ENCODE measurements around the gene MTA2.

The MTA2 gene

DNA sequence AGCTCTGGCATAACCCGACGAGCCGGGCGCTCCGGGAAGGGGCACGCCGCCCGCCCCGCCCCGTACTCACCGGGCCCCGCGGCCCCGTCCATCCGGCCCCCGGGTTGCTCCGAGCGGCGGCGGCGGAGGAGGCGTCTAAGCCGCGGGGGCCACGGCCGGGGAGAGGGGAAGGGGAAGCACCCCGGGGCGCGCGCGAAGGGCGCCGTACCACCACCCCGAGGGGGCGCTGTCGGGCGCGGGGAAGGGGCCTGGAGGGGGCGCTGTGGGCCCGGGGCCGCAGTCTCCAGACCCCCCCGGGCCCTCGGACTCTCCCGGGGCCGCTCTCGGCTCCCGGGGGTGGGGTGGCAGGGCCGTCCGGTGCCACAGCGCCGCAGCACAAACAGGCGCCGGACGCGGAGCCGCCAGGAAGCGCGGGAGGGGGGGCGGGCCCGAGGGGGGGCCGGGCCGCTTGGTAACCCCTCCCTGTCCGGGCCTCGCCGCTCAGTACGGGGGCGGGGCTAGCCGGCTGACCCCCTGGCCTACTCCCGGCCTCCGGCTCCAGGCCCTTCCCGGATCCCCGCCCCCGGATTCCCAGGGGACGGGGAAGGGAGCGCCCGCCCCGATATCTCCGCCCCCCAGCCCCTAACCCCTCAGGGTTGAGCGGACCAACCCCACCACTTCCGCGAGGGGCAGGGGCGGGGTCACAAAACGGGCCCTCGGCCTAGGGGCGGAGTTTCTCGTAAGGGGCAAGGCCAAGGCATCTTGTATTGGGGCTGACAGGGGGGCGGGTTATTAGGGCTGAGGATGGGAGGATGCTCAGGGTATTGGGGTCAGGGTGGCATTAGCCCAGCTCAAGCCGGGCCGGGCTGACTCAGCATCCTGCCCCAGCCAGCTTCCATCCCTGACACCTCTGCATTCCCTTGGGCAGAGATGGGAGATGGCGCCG is 11.0 kb upstream of the MTA2 start, which contains the start of the genes EML3 and ROM1:
TSS of gene EML3 (minus strand) at position 410 of the 925 bp plus-strand sequence. CDS start at position 92, 318 bp downstream.
TSS of gene ROM1 (plus strand) at position 892 of the 925 bp plus-strand sequence. CDS start at position 917, 25 bp downstream.
- DNase-seq: peak; percentile 76

DNA sequence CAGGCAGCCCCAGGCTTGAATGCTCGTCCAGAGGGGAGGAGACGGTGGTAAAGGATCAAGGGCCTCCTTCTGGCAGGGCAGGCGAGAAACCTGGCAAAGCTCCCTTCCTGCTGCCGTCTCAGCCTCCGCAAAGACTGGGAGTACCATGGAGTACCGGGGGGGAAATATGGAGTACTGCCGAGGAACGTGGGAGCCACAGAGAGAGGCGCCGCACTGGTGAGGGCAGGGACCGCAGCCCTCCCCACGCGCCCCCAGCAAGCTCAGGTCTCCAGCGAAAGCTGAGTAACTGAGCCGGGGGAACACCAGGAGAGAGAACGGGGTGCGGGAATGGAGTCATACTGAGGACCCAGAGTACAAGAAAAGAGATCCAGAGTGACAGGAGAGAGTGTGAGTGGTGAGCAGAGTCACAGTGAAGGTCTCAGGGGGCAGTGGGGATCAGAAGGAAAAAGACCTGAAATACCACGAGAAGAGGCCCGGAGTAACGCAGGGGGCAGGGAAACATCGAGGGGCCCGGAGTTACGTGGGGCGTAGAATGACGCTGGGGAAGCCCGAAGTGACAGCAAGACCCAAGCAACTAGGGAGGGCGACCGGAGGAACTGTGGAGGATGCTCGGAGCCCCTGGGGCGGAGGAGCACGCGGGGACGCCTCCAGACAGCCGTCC is 10.2 kb upstream of the MTA2 start:
- DNase-seq: no peak

DNA sequence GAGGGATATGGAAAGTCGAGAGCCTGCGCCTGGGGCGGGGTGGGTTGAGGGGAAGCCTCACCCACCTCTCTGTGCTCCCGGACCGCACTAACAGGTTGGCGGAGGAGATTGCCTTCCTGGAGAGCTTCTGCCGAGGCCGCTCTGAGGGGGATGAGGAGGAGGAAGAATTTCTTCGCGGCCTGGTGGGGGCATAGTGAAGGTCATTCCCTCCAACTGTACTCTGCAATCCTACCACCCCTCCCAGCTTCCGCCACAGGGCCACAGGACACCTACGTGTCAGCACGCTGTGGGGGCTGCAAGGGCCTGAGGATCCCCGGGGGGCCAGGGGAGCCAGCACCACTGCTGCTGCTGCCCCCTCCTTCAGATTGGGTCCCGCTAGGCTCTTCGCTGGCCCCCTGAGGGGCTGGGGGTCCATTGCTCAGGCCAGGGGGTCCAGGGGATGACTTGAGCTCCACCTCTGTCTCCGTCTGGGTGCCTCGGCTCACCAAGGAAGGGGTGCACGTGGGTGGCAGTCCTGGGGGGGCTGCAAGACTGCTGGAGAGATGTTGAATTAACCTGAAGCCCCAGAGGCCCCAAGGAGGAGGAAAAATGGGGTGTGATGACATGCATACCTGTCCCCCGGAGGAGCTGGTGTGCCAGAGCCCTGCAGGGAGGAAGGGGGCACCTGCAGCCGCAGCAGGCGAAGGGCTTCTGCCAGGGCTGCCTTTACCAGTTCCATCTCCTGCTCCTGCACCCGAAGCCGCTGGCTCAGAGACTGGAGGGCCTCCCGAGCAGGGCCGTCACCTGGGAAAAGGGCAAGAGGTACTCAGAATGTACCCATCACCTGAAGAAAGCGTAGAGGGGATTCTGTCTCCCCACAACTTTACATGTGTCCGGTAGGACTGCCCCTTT is 9.4 kb upstream of the MTA2 start:
- DNase-seq: no peak

DNA sequence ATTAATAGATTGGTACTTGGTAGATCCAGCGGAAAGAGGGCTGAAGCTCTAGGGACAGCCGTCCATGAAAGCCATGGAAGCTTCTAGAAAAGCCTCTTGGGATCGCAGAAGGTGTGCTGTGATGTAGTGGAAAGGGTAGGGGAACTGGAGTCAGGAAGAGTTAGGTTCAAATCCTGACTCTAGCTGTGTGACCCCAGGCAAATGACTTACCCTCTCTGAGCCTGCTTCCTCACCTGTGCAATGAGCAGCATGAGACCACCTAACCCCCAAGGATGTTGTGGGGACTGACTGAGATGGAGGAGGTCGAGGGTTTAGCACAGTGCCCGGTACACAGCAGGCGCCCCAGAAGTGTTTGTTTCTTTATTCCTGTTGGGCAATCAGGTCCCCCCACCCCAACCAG is 8.7 kb upstream of the MTA2 start:
- no peak for DNase-seq

DNA sequence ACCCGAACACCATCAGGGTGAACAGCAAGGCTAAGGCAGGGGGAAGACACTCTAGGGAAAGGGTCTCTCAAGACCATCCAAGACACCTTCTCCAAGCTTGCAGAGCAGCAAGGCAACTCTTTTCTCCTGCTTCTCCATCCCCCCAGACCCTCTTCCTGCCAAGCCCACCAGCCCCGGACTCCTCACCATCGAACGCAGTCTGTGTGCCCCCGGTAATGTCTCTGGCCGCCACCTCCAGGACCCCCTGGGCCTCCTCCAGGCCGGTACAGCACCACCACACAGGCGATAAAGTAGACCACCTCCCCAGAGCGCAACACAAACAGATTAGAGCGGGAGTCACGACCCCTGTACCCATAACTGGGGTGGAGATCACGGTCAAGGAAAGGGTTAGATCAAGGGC is 7.1 kb upstream of the MTA2 start:
- no peak for DNase-seq

DNA sequence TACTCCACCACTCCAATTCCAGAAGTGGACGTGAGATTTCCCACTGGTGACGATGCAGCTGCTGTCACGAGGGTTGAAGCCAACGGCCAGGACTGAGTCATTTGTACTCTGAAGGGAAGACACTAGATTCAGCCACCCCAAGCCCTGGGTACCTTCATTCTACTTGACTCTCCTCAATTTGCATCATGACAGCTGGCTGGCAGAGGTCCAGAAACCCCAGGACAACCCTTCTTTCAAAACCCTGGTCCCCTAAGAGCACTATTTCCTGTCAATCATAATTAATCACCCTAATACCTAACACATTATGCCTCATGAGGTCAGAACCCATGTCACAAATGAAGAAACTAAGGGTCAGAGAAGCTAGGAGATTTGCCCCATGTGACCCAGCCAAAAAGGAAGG is 6.0 kb upstream of the MTA2 start:
- no peak for DNase-seq

DNA sequence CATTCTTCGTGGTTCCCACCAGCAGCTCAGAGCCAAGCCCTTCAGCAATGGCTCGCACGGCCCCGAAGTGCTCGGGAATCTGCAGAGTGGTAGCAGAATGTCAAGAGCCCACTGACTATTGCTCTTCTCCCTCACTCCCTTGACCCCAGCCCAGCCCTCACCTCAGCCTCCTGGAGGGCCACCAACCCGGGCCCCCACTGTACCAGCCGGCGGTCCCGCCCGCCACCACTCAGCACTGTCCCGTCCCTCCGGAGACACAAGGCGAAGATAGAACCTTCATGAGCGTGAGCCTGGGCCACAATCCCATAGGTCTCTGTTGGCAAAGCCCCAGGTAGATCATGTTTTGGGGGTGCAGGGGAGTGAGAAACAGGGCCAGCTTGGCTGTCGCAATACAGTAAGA is 4.2 kb upstream of the MTA2 start:
- no peak for DNase-seq

DNA sequence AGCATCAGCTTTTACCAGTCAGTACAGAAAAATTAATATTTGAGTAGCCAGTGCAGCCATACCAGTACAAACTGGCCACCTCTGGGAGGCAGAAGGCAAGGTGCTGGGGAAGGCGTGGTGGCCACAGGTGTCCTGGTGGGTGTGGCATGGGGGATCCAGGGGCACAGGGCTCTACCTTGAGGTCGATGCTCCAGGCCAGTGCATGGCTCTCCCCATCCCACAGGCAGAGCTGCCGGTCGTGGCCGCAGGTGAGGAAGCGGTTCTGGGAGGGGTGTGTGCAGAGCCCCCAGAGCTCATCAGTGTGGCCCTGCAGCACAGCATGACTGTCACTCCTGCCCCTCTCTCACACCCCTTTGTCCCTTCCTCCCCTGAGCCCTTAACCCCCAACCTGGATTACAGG is 3.8 kb upstream of the MTA2 start:
- no peak for DNase-seq

DNA sequence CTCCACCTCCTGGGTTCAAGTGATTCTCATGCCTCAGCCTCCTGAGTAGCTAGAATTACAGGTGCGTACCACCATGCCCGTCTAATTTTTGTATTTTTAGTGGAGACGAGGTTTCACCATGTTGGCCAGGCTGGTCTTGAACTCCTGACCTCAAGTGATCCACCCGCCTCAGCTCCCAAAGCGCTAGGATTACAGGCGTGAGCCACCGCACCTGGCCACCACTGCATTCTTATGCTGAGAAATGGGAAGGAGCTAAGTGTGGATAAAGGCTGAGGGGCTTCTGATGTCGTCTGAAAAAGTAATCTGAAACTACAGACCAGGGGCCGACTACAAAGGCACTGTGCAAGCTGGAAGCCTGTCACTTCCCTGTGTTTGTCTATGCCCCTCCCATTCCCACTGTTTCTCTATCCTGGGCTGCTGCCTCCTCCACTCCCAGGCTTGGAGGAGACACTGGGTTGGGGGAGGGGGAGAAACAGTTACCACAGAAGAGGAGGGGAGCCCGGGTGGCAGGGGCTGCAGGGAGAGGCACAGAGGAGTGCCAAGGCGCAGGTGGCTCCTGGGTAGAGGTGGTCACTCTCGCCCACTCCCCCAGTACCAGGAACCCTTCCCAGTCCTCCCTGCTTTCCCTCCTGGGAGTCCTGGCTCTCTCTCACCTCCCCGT is 2.9 kb upstream of the MTA2 start:
- DNase-seq: no peak

DNA sequence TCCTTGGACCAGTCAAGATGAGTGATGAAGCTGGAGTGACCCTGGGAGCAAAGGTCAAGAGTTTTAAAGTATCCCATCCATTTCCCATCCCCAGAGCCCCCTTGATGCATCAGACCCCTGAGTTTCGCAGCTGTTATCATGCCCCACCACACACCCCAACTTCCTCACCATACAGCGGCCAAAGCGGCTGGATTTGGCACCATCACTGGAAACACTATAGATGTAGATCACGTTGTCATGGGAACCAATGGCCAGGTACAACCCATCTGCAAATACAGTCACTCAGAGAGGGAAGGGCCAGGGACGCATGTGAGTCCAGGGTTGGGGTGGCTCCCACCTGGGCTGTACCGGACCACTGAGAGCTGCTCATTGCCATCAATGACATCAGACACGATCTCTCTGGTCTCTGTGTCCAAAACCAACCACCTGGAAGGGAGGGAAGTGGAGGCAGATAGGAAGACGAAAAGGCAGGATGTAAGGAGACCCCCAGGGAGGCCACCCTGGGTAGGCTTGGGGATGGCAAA is 2.2 kb upstream of the MTA2 start:
- no peak for DNase-seq

DNA sequence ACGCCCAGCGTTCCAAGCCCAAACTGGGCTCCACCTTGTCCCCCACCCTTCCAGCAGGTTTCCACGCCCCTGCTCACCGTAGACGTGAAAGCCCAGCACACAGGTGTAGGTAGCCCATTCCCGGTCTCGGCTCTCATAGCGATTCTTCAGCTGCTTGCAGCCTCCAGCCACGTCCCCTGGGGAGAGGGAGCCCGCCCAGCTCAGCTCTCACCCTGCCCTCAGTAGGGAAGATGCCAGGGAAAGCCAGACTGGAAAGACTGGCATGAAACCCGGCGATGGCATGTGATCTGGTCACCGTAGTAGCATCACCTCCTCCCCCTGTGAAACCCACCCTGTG is 1.4 kb upstream of the MTA2 start:
- DNase-seq: no peak

DNA sequence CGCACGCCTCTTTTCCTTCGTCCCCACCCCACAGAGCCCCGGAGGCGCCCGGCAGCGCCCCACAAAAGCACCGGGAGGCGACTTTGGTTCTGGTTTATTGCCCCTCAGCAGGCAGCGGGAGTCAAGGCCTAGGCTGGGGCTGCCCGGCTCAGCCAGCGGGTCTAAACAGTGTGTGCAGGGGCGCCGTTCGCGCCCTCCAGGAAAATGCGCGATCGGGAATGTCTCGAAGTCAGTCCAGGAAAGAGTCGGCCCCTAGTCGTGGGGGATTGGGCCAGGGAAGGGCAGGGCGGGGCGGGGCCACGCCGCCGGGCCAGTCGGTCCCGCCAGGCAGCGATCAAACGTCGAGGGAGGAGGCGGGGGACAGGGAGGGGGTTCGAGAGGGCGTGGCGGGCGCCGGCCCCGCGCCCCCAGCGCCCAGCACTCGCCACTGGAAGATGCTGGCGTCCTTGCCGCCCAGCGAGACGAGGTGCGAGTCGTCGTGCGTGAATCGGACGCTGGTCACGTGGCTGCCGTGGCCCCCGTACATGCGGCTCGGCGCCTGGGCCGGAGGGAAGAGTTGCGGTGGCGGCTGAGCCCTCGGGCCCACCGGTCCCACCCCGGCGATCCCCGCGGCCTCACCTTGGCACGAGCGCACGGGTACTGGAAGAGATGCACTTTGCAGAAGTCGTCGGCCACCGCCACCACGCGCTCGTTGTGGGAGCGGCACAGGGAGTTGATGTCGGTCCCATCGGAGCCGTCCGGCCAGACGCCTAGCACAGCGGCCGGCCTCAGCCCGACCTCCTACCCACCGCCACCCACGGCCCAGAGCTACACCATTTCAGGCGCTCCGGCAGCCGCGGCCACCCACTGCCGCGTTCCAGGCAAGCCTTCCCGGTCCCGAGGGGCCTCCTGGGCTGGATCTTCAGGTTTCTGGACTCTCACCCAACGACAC is 741 bp upstream of the MTA2 start:
- DNase-seq: peak; percentile 72

DNA sequence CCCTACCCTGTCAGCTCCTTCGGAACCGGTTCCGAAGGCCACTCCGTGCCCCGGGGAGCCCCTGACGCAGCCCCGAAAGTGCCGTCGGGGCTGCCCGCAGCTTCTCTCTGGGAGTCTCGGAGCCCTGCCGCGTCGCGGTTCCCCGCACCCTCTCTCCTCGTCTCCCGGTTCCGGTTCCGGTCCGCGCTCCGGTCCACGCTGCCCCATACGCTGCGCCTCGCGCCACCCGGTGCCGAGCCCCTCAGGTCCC is 618 bp downstream of the MTA2 start:
- no peak for DNase-seq

DNA sequence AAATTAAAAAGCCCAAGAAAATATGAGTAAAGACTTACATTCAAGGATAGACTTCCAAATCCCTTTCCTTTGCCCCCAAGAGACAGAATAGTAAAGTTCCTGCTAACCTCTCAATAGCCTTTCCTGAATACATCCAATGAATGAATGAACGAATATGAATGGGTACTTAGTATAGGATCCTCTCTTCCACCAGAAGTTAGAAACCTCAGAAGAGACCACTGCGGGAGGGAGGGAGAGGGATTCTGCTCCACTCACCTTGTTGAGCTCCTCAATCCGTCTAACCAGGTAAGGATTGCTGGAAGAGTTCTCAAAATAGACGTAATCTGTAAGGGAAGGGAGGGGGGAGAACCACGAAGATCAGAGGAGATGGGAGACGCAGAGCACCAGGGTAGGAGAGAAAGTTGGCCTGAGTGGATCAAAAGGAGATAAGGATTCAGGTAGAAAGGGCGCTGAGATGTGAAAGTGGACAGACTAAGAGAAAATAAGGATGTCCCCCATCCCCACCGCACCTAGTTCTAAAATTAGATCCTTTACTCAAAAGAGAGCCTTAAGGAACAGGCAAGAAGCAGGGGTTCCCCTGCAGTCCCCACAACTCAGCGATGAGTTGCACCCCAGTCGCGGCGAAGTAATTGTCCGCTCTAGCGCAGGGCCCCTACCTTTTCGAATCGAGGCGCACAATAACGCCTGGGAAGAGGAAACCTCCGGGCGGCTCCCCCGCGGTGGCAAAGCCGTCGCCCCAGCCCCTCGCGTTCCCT is 1.1 kb downstream of the MTA2 start:
- DNase-seq: no peak

DNA sequence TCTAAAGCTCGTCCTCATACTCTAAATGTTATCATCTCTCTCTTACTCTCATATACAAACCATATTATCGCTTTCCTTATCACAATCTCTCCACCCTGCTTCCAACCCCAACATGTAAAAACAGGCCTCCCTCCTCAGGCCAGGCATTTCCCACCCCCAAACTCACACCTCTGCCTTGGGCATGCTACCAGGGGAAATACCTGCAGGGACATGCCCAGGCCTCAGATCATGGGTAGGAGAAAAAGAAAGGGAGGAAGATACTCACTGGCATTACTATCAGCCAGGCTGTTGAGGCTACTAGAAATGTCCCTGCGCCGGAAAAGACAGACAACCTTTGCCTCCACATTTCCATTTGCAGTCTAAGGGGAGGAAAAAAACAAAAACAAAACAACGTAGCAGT is 1.8 kb downstream of the MTA2 start:
- no peak for DNase-seq

DNA sequence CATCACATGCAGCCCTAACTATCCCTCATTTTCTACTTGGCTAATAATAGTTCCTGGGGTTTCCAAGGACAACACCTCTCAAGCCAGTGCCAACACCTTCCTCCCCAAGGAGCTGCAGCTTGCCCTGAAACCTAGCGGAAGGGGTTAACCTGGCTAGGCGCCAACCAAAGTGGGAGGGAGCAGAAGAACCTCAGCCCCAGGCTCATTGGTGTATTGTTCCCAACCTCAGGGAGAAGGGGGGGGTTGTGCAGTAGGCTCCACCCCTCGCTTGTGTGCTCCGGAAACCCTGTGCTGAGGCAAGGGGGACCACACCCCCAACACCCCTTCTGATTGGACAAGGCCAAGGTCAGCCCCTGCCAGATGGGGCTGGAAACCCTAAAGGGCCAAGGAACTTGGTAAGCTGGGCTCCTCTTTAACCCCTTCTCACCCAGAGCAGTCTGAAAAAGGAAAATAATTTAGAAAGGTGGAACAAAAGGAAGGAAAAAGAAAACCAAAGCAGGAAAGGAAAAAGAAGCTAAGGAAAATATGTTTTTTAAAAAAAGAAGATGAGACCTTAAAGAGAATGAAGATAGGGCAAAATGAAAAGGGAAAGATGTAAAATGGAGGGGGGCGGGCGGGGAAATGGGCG is 2.5 kb downstream of the MTA2 start:
- peak; percentile 91 for DNase-seq

DNA sequence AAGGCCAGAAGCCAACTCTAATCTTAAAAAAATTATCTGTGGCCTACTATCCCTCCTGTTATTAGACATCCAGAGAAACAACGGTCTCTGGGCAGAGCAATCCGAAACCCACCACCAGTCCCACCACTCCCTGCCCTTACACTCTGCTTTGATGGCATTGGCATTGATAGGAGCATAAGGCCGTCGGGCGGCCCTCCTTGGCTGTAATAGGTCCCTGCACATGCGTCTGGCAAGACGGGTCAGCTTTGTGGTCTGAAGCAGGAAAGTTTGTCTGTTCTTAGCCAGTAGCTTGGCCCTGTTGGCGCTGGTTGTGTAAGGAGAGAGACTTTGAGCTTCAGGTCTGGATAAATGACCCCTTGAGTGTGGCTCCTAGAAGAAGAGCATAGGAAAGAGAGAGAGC is 6.5 kb downstream of the MTA2 start:
- no peak for DNase-seq

DNA sequence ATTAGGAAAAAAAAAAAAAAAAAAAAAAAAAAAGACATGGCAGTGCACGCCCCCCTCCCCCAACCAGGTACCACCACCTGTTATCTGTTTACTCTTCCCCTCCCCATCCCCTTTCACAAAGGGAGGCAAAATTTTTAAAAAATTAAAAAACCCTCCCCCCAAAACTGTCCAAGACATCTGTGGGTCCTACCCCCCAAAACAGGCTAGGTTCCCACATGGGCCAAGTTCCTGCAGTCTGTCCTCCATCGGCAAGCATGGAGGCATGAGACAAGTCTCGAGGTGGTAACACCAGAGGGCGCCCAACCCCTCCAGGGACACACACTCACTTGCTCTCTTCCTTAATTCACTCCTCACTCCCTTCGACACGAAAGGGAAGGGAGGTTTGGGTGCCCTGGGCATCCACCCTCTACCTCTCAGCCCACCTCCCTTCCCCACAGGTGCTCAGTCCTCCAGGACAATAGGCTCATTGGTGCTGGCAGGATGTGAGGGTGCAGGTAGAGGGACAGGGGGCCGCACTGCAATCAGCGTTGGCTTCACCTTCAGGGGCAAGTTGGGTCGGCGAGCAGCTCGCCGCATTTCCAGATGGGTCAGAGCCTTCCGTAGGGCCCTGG is 8.1 kb downstream of the MTA2 start:
- peak; percentile 50 for DNase-seq

DNA sequence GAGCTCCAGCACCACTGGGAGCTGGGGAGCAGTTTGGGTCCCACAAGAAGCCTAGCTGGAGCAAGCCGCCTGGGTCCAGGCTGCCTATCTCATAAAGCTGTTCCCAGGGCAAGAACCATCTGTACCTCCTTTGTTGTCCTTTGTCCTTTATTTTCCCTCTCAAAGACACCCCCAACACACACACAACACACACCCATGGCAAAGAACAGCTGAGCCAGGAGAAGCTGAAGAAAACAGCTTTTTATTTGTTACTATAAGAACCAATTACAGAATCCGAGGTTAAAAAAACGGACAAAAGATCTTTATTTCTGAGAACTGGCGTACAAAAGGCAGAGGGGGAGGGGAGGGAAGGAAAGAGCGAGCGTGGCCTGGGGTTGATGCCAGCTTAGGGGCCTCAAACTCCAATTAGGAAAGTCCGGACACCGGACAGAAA is 8.7 kb downstream of the MTA2 start:
- DNase-seq: no peak

All from NCI-H345 (cell line).